GM12875 (cell line): Measurements from ENCODE around the gene GALT.

Experiments used
- H3K4me3 ChIP-seq: one replicate; pipeline ENCODE4 v1.5.1; 2011; ENCODE audit warnings: low read depth, low read length, control low read depth
- TF ChIP-seq, protein P1 (sequence below): IDR thresholded peaks from 2 replicates; pipeline ENCODE4 v1.5.1; 2011; ENCODE audit warnings: low read depth, mild to moderate bottlenecking, control low read depth, inconsistent platforms, low read length, moderate library complexity, borderline replicate concordance; ENCODE audit not compliant: insufficient read depth

The GALT gene

GRCh38 chr9:34647084-34647403, 569 bp downstream of the GALT start:
- peak overlapping the region; percentile 99 for H3K4me3 ChIP-seq
- TF ChIP-seq, protein P1, sequence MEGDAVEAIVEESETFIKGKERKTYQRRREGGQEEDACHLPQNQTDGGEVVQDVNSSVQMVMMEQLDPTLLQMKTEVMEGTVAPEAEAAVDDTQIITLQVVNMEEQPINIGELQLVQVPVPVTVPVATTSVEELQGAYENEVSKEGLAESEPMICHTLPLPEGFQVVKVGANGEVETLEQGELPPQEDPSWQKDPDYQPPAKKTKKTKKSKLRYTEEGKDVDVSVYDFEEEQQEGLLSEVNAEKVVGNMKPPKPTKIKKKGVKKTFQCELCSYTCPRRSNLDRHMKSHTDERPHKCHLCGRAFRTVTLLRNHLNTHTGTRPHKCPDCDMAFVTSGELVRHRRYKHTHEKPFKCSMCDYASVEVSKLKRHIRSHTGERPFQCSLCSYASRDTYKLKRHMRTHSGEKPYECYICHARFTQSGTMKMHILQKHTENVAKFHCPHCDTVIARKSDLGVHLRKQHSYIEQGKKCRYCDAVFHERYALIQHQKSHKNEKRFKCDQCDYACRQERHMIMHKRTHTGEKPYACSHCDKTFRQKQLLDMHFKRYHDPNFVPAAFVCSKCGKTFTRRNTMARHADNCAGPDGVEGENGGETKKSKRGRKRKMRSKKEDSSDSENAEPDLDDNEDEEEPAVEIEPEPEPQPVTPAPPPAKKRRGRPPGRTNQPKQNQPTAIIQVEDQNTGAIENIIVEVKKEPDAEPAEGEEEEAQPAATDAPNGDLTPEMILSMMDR: no peak

DNA sequence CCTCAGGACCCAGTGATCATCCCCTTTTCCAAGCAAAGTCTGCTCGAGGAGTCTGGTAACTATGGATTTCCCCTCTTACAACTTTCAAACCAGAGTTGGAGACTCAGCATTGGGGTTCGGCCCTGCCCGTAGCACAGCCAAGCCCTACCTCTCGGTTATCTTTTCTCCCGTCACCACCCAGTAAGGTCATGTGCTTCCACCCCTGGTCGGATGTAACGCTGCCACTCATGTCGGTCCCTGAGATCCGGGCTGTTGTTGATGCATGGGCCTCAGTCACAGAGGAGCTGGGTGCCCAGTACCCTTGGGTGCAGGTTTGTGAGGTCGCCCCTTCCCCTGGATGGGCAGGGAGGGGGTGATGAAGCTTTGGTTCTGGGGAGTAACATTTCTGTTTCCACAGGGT, 1.2 kb downstream of the GALT start:
- H3K4me3 ChIP-seq: peak overlapping the region; percentile 99
- TF ChIP-seq, protein P1: no peak

DNA sequence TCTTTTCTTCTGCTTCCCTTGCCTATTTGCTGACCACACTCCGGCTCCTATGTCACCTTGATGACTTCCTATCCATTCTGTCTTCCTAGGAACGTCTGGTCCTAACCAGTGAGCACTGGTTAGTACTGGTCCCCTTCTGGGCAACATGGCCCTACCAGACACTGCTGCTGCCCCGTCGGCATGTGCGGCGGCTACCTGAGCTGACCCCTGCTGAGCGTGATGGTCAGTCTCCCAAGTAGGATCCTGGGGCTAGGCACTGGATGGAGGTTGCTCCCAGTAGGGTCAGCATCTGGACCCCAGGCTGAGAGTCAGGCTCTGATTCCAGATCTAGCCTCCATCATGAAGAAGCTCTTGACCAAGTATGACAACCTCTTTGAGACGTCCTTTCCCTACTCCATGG, 2.2 kb downstream of the GALT start:
- TF ChIP-seq, protein P1: no peak
- no peak overlapping the region for H3K4me3 ChIP-seq

GRCh38 chr9:34650816-34651215, 4.3 kb downstream of the GALT start:
- no peak overlapping the region for H3K4me3 ChIP-seq
- TF ChIP-seq, protein P1: no peak

DNA sequence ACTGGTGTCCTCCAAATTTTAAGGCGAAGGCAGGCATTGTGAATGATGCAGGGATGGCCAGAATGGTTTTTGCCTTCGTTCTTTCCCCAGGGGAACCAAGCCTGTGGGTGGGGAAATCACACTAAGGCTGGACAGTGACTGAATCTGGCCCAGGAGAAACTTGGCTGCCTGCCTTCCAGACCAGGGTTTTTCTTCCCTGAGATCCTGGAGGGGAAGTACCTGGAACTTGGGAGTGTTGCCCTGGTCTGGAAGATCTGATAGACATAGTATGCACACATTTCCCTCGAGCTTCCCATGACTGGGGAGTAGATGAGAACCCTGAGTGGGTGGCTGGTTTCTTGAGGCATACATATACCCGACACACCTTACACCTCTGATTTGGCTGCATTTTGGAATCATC, 4.8 kb downstream of the GALT start:
- H3K4me3 ChIP-seq: no peak overlapping the region
- TF ChIP-seq, protein P1: no peak

- H3K4me3 ChIP-seq: no peak within 1 kb of the TSS
- TF ChIP-seq, protein P1: no peak
These were observed 5.6 kb downstream of the GALT start, which contains the start of gene IL11RA for GRCh38 chr9:34651876-34652601. IL11RA (plus strand) TSS chr9:34652185; CDS start chr9:34655218, 3,033 bp downstream.

- TF ChIP-seq, protein P1: no peak
- no peak overlapping the region for H3K4me3 ChIP-seq
These were observed 6.1 kb downstream of the GALT start for GRCh38 chr9:34652602-34653000.
